Gastroesophageal sphincter (tissue), 3 donors: ENCODE measurements around the gene DNAJC11.
A peak's percentile ranks its signal among the peaks of the same experiment; 100 is the strongest.

Experiments used
- EP300 ChIP-seq: sonication (generic); formaldehyde crosslinking; IDR thresholded peaks from one replicate; pipeline ENCODE4 v1.6.1; 2017; ENCODE audit warnings: antibody characterized with exemption, mild to moderate bottlenecking
- POLR2A ChIP-seq, 2 donors: fragments of 450-650 bp; IDR thresholded peaks; one replicate each; pipeline ENCODE4 v1.6.1; 2017; ENCODE audit warnings: antibody characterized with exemption in 2 of 2, mild to moderate bottlenecking in 2 of 2, moderate library complexity in 1 of 2
- POLR2AphosphoS5 ChIP-seq: sonication (generic); formaldehyde crosslinking; IDR thresholded peaks from one replicate; pipeline ENCODE4 v1.6.1; 2017; ENCODE audit warnings: antibody characterized with exemption
- TF ChIP-seq, protein P1 (sequence below), 4 experiments: fragments of 200-600 bp in 2 of 4; fragments of 450-650 bp in 2 of 4; sonication (generic) in 1 of 4; IDR thresholded peaks; one replicate each; pipeline ENCODE4 v1.5.1; 2017 to 2019; ENCODE audit warnings: antibody characterized with exemption in 4 of 4, mild to moderate bottlenecking in 2 of 4, moderate library complexity in 2 of 4

DNA sequence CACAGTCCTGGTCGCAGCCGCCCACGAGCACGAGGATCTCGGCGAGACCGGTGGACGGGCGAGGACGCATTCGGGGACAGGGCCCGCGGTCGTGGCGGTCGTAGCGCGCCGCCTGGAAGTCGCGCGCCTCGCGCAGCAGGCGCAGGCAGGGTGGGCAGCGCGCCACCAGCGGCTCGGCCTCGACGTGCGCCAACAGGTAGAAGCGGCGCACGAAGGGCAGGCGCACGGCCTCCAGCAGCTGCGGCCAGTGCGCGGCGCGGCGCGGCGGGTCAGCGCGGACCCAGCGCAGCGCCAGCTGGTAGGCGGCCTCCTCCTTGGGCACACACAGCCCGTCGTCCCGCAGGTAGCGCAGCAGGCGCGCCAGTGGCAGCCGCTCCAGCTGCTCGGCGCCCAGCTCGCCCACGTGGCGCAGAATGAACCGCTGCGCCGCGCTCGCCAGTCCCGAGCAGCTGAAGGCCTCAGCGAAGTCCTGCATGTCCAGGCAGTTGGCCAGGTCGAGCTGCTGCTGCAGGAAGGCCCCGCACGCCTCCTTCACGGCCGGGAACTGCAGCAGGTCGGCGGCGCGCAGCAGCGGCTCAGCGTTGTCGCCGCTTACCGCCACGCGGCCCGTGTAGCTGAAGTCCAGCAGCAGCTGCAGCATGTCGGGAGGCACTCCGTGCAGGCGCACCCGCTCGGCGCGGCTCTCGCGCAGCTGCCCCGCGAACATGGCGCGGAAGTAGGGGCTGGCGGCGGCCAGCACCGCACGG is 99.5 kb downstream of the DNAJC11 start:
- TF ChIP-seq POLR2A (IDR thresholded peaks at IDR 0.05) (no peak), EP300 (no peak), POLR2AphosphoS5 (peak; percentile 27)
- TF ChIP-seq, protein P1, sequence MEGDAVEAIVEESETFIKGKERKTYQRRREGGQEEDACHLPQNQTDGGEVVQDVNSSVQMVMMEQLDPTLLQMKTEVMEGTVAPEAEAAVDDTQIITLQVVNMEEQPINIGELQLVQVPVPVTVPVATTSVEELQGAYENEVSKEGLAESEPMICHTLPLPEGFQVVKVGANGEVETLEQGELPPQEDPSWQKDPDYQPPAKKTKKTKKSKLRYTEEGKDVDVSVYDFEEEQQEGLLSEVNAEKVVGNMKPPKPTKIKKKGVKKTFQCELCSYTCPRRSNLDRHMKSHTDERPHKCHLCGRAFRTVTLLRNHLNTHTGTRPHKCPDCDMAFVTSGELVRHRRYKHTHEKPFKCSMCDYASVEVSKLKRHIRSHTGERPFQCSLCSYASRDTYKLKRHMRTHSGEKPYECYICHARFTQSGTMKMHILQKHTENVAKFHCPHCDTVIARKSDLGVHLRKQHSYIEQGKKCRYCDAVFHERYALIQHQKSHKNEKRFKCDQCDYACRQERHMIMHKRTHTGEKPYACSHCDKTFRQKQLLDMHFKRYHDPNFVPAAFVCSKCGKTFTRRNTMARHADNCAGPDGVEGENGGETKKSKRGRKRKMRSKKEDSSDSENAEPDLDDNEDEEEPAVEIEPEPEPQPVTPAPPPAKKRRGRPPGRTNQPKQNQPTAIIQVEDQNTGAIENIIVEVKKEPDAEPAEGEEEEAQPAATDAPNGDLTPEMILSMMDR (IDR thresholded peaks at IDR 0.05) = peak in 3 of 4 experiments; percentile 4 to 15 (median 10)
